Measurements from ENCODE around the gene MPC2.
A peak's percentile ranks its signal among the peaks of the same experiment; 100 is the strongest.

The MPC2 gene

GRCh38 chr1:167922023-167922422, 14.8 kb downstream of the MPC2 start:
- no peak overlapping the region for H3K4me3 ChIP-seq (ENCODE audit: low read depth, low read length)
- H3K79me1 ChIP-seq (ENCODE audit: low read length): no peaks in the 10 kb centered on the region
- peaks cover 0 to 2% of the 10 kb centered on the region in 2 experiments for H3K4me1 ChIP-seq (ENCODE audit: control insufficient read depth in 1 of 2, insufficient read depth in 2 of 2, low read length in 2 of 2)
- DNase-seq: no peak
- H3K23ac ChIP-seq (ENCODE audit: low read length): no peak overlapping the region
- H3K9ac ChIP-seq (ENCODE audit: low read length): no peak overlapping the region
- H3K27ac ChIP-seq (ENCODE audit: low read depth, low read length): no peak overlapping the region
- no peak overlapping the region for H4K12ac ChIP-seq (ENCODE audit: low read depth, low read length)
- H2AK5ac ChIP-seq (ENCODE audit: low read length): no peak overlapping the region
- no peak overlapping the region for H2AFZ ChIP-seq (ENCODE audit: insufficient read depth, low read length, poor library complexity)
- H3K4me2 ChIP-seq (ENCODE audit: low read length): no peak overlapping the region
- H2BK120ac ChIP-seq (ENCODE audit: insufficient read depth, low read length, poor library complexity): no peak overlapping the region
- no peak overlapping the region for H3K14ac ChIP-seq (ENCODE audit: low read length)
- H2BK5ac ChIP-seq (ENCODE audit: low read depth, low read length, poor library complexity): no peak overlapping the region
- H4K91ac ChIP-seq (ENCODE audit: low read depth, low read length): no peak overlapping the region
- no peak overlapping the region for H4K8ac ChIP-seq (ENCODE audit: low read depth, low read length)
- H3K4ac ChIP-seq (ENCODE audit: low read depth, low read length): no peak overlapping the region
- H3K36me3 ChIP-seq (ENCODE audit: control insufficient read depth in 1 of 2, insufficient read depth in 2 of 2, low read length in 2 of 2): peaks cover 0 to 6% of the 10 kb centered on the region in 2 experiments
- no peaks in the 10 kb centered on the region for H3K9me3 ChIP-seq (ENCODE audit: insufficient read depth, low read depth, low read length)
- H3K79me2 ChIP-seq (ENCODE audit: control insufficient read depth, insufficient read depth, low read length, poor library complexity): no peaks in the 10 kb centered on the region
- no peaks in the 10 kb centered on the region for H3K27me3 ChIP-seq (ENCODE audit: insufficient read depth, low read length)
- H2BK12ac ChIP-seq (ENCODE audit: low read length): no peak overlapping the region
- H3K18ac ChIP-seq (ENCODE audit: low read length): no peak overlapping the region

- Histone ChIP-seq H3K27ac (ENCODE audit: low read depth, low read length) (no peak overlapping the region), H3K9me3 (ENCODE audit: insufficient read depth, low read depth, low read length) (no peaks in the 10 kb centered on the region), H2BK12ac (ENCODE audit: low read length) (no peak overlapping the region), H2BK120ac (ENCODE audit: insufficient read depth, low read length, poor library complexity) (no peak overlapping the region), H3K9ac (ENCODE audit: low read length) (no peak overlapping the region), H4K91ac (ENCODE audit: low read depth, low read length) (no peak overlapping the region), H3K27me3 (ENCODE audit: insufficient read depth, low read length) (no peaks in the 10 kb centered on the region), H3K4ac (ENCODE audit: low read depth, low read length) (peak overlapping the region; percentile 83), H3K79me2 (ENCODE audit: control insufficient read depth, insufficient read depth, low read length, poor library complexity) (peaks cover 1% of the 10 kb centered on the region), H3K4me3 (ENCODE audit: low read depth, low read length) (no peak overlapping the region), H3K79me1 (ENCODE audit: low read length) (no peaks in the 10 kb centered on the region), H2BK5ac (ENCODE audit: low read depth, low read length, poor library complexity) (no peak overlapping the region), H3K14ac (ENCODE audit: low read length) (no peak overlapping the region), H3K18ac (ENCODE audit: low read length) (no peak overlapping the region), H2AFZ (ENCODE audit: insufficient read depth, low read length, poor library complexity) (no peak overlapping the region), H3K4me2 (ENCODE audit: low read length) (no peak overlapping the region), H2AK5ac (ENCODE audit: low read length) (no peak overlapping the region), H4K8ac (ENCODE audit: low read depth, low read length) (no peak overlapping the region), H3K23ac (ENCODE audit: low read length) (no peak overlapping the region), H3K36me3 (ENCODE audit: control insufficient read depth in 1 of 2, insufficient read depth in 2 of 2, low read length in 2 of 2) (peaks cover 0 to 7% of the 10 kb centered on the region in 2 experiments), H3K4me1 (ENCODE audit: control insufficient read depth in 1 of 2, insufficient read depth in 2 of 2, low read length in 2 of 2) (peaks cover 3 to 6% of the 10 kb centered on the region in 2 experiments), H4K12ac (ENCODE audit: low read depth, low read length) (no peak overlapping the region)
- no CpG with 5 or more reads among the region's 6 CpGs for WGBS (ENCODE audit: extremely low coverage, insufficient coverage, insufficient read length)
- no peak for DNase-seq
Measured at GRCh38 chr1:167916766-167917511, 19.9 kb downstream of the MPC2 start.

GRCh38 chr1:167915569-167915968, 21.3 kb downstream of the MPC2 start:
- H4K8ac ChIP-seq (ENCODE audit: low read depth, low read length): no peak overlapping the region
- H4K91ac ChIP-seq (ENCODE audit: low read depth, low read length): no peak overlapping the region
- no peak overlapping the region for H4K12ac ChIP-seq (ENCODE audit: low read depth, low read length)
- H3K4ac ChIP-seq (ENCODE audit: low read depth, low read length): no peak overlapping the region
- H3K18ac ChIP-seq (ENCODE audit: low read length): no peak overlapping the region
- no peaks in the 10 kb centered on the region for H3K9me3 ChIP-seq (ENCODE audit: insufficient read depth, low read depth, low read length)
- no peak overlapping the region for H2AFZ ChIP-seq (ENCODE audit: insufficient read depth, low read length, poor library complexity)
- no peak overlapping the region for H2BK12ac ChIP-seq (ENCODE audit: low read length)
- no peak overlapping the region for H2BK5ac ChIP-seq (ENCODE audit: low read depth, low read length, poor library complexity)
- H3K27ac ChIP-seq (ENCODE audit: low read depth, low read length): no peak overlapping the region
- H2BK120ac ChIP-seq (ENCODE audit: insufficient read depth, low read length, poor library complexity): no peak overlapping the region
- no peak overlapping the region for H3K4me2 ChIP-seq (ENCODE audit: low read length)
- no peak for DNase-seq
- H3K14ac ChIP-seq (ENCODE audit: low read length): no peak overlapping the region
- peaks cover 3 to 6% of the 10 kb centered on the region in 2 experiments for H3K4me1 ChIP-seq (ENCODE audit: control insufficient read depth in 1 of 2, insufficient read depth in 2 of 2, low read length in 2 of 2)
- no peaks in the 10 kb centered on the region for H3K79me1 ChIP-seq (ENCODE audit: low read length)
- H3K79me2 ChIP-seq (ENCODE audit: control insufficient read depth, insufficient read depth, low read length, poor library complexity): peaks cover 1% of the 10 kb centered on the region
- no peak overlapping the region for H2AK5ac ChIP-seq (ENCODE audit: low read length)
- H3K4me3 ChIP-seq (ENCODE audit: low read depth, low read length): no peak overlapping the region
- no peak overlapping the region for H3K9ac ChIP-seq (ENCODE audit: low read length)
- WGBS (ENCODE audit: extremely low coverage, insufficient coverage, insufficient read length): no CpG with 5 or more reads among the region's 8 CpGs
- H3K23ac ChIP-seq (ENCODE audit: low read length): no peak overlapping the region
- H3K27me3 ChIP-seq (ENCODE audit: insufficient read depth, low read length): no peaks in the 10 kb centered on the region
- H3K36me3 ChIP-seq (ENCODE audit: control insufficient read depth in 1 of 2, insufficient read depth in 2 of 2, low read length in 2 of 2): peaks cover 0 to 4% of the 10 kb centered on the region in 2 experiments

- H3K4me2 ChIP-seq (ENCODE audit: low read length): no peak within 1 kb of the TSS
- H2AFZ ChIP-seq (ENCODE audit: insufficient read depth, low read length, poor library complexity): no peak within 1 kb of the TSS
- H2BK5ac ChIP-seq (ENCODE audit: low read depth, low read length, poor library complexity): no peak within 1 kb of the TSS
- H3K4me1 ChIP-seq (ENCODE audit: control insufficient read depth in 1 of 2, insufficient read depth in 2 of 2, low read length in 2 of 2): peaks cover 3 to 6% of the 10 kb centered on the region in 2 experiments
- H3K27ac ChIP-seq (ENCODE audit: low read depth, low read length): no peak within 1 kb of the TSS
- no peak within 1 kb of the TSS for H3K23ac ChIP-seq (ENCODE audit: low read length)
- H3K9ac ChIP-seq (ENCODE audit: low read length): no peak within 1 kb of the TSS
- WGBS (ENCODE audit: extremely low coverage, insufficient coverage, insufficient read length): no CpG with 5 or more reads among the region's 9 CpGs
- no peak within 1 kb of the TSS for H2AK5ac ChIP-seq (ENCODE audit: low read length)
- no peak for DNase-seq
- H4K91ac ChIP-seq (ENCODE audit: low read depth, low read length): no peak within 1 kb of the TSS
- no peaks in the 10 kb centered on the region for H3K79me1 ChIP-seq (ENCODE audit: low read length)
- no peak within 1 kb of the TSS for H3K4me3 ChIP-seq (ENCODE audit: low read depth, low read length)
- H3K9me3 ChIP-seq (ENCODE audit: insufficient read depth, low read depth, low read length): peaks cover 2% of the 10 kb centered on the region
- no peak within 1 kb of the TSS for H4K12ac ChIP-seq (ENCODE audit: low read depth, low read length)
- H4K8ac ChIP-seq (ENCODE audit: low read depth, low read length): peak within 1 kb of the TSS; percentile 7
- no peak within 1 kb of the TSS for H3K14ac ChIP-seq (ENCODE audit: low read length)
- H3K36me3 ChIP-seq (ENCODE audit: control insufficient read depth in 1 of 2, insufficient read depth in 2 of 2, low read length in 2 of 2): peaks cover 2 to 4% of the 10 kb centered on the region in 2 experiments
- H3K27me3 ChIP-seq (ENCODE audit: insufficient read depth, low read length): no peaks in the 10 kb centered on the region
- H3K18ac ChIP-seq (ENCODE audit: low read length): peak within 1 kb of the TSS; percentile 56
- H2BK120ac ChIP-seq (ENCODE audit: insufficient read depth, low read length, poor library complexity): no peak within 1 kb of the TSS
- no peak within 1 kb of the TSS for H2BK12ac ChIP-seq (ENCODE audit: low read length)
- H3K79me2 ChIP-seq (ENCODE audit: control insufficient read depth, insufficient read depth, low read length, poor library complexity): peaks cover 3% of the 10 kb centered on the region
- peak within 1 kb of the TSS; percentile 81 for H3K4ac ChIP-seq (ENCODE audit: low read depth, low read length)
Measured at GRCh38 chr1:167913895-167914496, 22.9 kb downstream of the MPC2 start, which contains the start of gene ADCY10. Gene ADCY10, minus strand, starts transcription at chr1:167914134. Its CDS starts 8,994 bp downstream, at chr1:167905140.
